HepG2 (cell line): ENCODE data around the gene PLD3. TPM values are rescaled to one million over a fixed set of nuclear protein-coding genes. Genes with fewer than 3 reads are reported as not detected.
A peak's percentile ranks its signal among the peaks of the same experiment; 100 is the strongest.

Experiments used
- CTCF ChIP-seq: sonication (generic); formaldehyde crosslinking; IDR thresholded peaks from 2 replicates; pipeline ENCODE4 v1.5.0; 2020; ENCODE audit warnings: mild to moderate bottlenecking, missing genetic modification reagents, moderate library complexity
- GPBP1L1 ChIP-seq: sonication (generic); formaldehyde crosslinking; IDR thresholded peaks from 2 replicates; pipeline ENCODE4 v1.5.0; 2020; ENCODE audit warnings: mild to moderate bottlenecking, missing genetic modification reagents
- GTF2F1 ChIP-seq: fragments of 150-350 bp; IDR thresholded peaks from 2 replicates; pipeline ENCODE4 v1.6.1; 2014; ENCODE audit warnings: low read length
- HMGA1 ChIP-seq: sonication (generic); formaldehyde crosslinking; conservative IDR thresholded peaks from 2 replicates; pipeline ENCODE4 v1.4.0; 2020; ENCODE audit warnings: missing genetic modification reagents
- ISX ChIP-seq: sonication (generic); formaldehyde crosslinking; conservative IDR thresholded peaks from 2 replicates; pipeline ENCODE4 v1.5.0; 2020; ENCODE audit warnings: missing genetic modification reagents
- MXI1 ChIP-seq: IDR thresholded peaks from 3 replicates; pipeline ENCODE4 v1.6.1; 2012; ENCODE audit warnings: low read depth, low read length, inconsistent platforms, borderline replicate concordance
- POLR2G ChIP-seq: fragments of 200-400 bp; formaldehyde crosslinking; IDR thresholded peaks from 2 replicates; pipeline ENCODE4 v1.6.1; 2018; ENCODE audit warnings: mild to moderate bottlenecking, low read depth, low read length, moderate library complexity
- PRDM10 ChIP-seq: sonication (generic); formaldehyde crosslinking; IDR thresholded peaks from 2 replicates; pipeline ENCODE4 v1.4.0; 2020; ENCODE audit warnings: low read depth, missing genetic modification reagents
- TFDP1 ChIP-seq: IDR thresholded peaks from 2 replicates; pipeline ENCODE4 v1.6.1; 2016; ENCODE audit warnings: missing compliant biosample characterization, missing genetic modification reagents, borderline replicate concordance
- ZBTB7B ChIP-seq: sonication (generic); formaldehyde crosslinking; IDR thresholded peaks from 2 replicates; pipeline ENCODE4 v1.4.0; 2020; ENCODE audit warnings: missing genetic modification reagents
- ZNF18 ChIP-seq: sonication (generic); formaldehyde crosslinking; IDR thresholded peaks from 2 replicates; pipeline ENCODE4 v1.8.0; 2022; ENCODE audit warnings: mild to moderate bottlenecking, missing genetic modification reagents; ENCODE audit not compliant: insufficient replicate concordance
- ZNF274 ChIP-seq: sonication (generic); formaldehyde crosslinking; IDR thresholded peaks from 2 replicates; pipeline ENCODE4 v1.5.1; 2020; ENCODE audit warnings: mild to moderate bottlenecking, missing genetic modification reagents
- ZNF280B ChIP-seq: sonication (generic); formaldehyde crosslinking; IDR thresholded peaks from 2 replicates; pipeline ENCODE4 v1.5.0; 2020; ENCODE audit warnings: missing genetic modification reagents, mild to moderate bottlenecking, borderline replicate concordance
- ZNF292 ChIP-seq: sonication (generic); formaldehyde crosslinking; IDR thresholded peaks from 2 replicates; pipeline ENCODE4 v1.8.1; 2022; ENCODE audit warnings: mild to moderate bottlenecking, low read depth, missing genetic modification reagents, borderline replicate concordance
- ZNF598 ChIP-seq: sonication (generic); formaldehyde crosslinking; IDR thresholded peaks from 2 replicates; pipeline ENCODE4 v1.5.1; 2020; ENCODE audit warnings: mild to moderate bottlenecking, missing genetic modification reagents, borderline replicate concordance
- ZSCAN9 ChIP-seq: IDR thresholded peaks from 2 replicates; pipeline ENCODE4 v1.6.1; 2016; ENCODE audit warnings: borderline replicate concordance
- polyA plus RNA-seq, 8 experiments: library from polyadenylated mRNA; depleted of rRNA in 3 of 8; stranded (reverse) in 7 of 8; unstranded in 1 of 8; fragments of >200 nt; fragmentation: Illumina TruSeq in 4 of 8; extraction: Trizol in 4 of 8; gene quantifications; 2 replicates each; pipeline versions ENCODE4 v1.2.1 to v1.2.3, GENCODE V29; 2011 to 2016; ENCODE audit warnings: low read depth in 4 of 8, missing spikeins in 1 of 8, mixed read lengths in 1 of 8; ENCODE audit not compliant: insufficient read depth in 1 of 8
- total RNA-seq, 5 experiments: library from RNA; depleted of rRNA; stranded (reverse); fragments of >200 nt; fragmentation: Illumina TruSeq; extraction: Trizol; gene quantifications; 2 replicates each; pipeline ENCODE4 v1.2.3, GENCODE V29; 2016; ENCODE audit warnings: low read depth in 1 of 5

PLD3 gene
- total and polyA plus RNA-seq, 2 of the 13 experiments (the other 11 are each of a cell fraction or from before 2014, with no cell fraction given), result 45.7 to 164 TPM

- TF ChIP-seq GPBP1L1 (CRISPR knock-in tag) (no peak), ZNF274 (peak; percentile 45), ZNF18 (CRISPR knock-in tag) (no peak), GTF2F1 (peak; percentile 94), PRDM10 (CRISPR knock-in tag) (peak; percentile 67; the same call in 1 of the 2 replicates), ZNF292 (no peak), ZSCAN9 (no peak), ZBTB7B (CRISPR knock-in tag) (0 out of 2 replicates have a peak, but pooled peaks have one; percentile 46), HMGA1 (CRISPR knock-in tag) (no peak), ISX (CRISPR knock-in tag) (no peak), TFDP1 (no peak; the same call in 1 of the 2 replicates), CTCF (CRISPR knock-in tag) (peak; percentile 21), ZNF280B (CRISPR knock-in tag) (0 out of 2 replicates have a peak, but pooled peaks have one; percentile 33), ZNF598 (CRISPR knock-in tag) (peak; percentile 61; the same call in 1 of the 2 replicates), POLR2G (peak; percentile 95), MXI1 (peak; percentile 76; the same call in 1 of the 3 replicates)
These were observed at the start of gene PLD3, which contains the start of gene C19orf47 (continued) for GRCh38 chr19:40348125-40348913.
